ENCODE results near the gene ADGRG6. TPM values are rescaled to one million over a fixed set of nuclear protein-coding genes. Genes with fewer than 3 reads are reported as not detected.

The ADGRG6 gene
- total RNA-seq, 1 donor from 2014 or later, result not detected

GRCh38 chr6:142296975-142297604 lies 4.7 kb upstream of the ADGRG6 start:
- Mint-ChIP-seq H3K27me3 (ENCODE audit: insufficient read depth) (peaks cover 21% of the 10 kb centered on the region), H3K4me1 (ENCODE audit: low read depth) (no peaks in the 10 kb centered on the region), H3K4me3 (no peak overlapping the region), H3K9me3 (no peaks in the 10 kb centered on the region), H3K27ac (no peak overlapping the region), H3K36me3 (ENCODE audit: low read depth) (no peaks in the 10 kb centered on the region)
- intact Hi-C loops (cut with micrococcal nuclease), result no loop called here
- no peak for DNase-seq (ENCODE audit: low spot score)

- Mint-ChIP-seq H3K4me3 (no peak overlapping the region), H3K9me3 (no peaks in the 10 kb centered on the region), H3K4me1 (ENCODE audit: low read depth) (no peaks in the 10 kb centered on the region), H3K27ac (no peak overlapping the region), H3K27me3 (ENCODE audit: insufficient read depth) (peaks cover 26% of the 10 kb centered on the region), H3K36me3 (ENCODE audit: low read depth) (no peaks in the 10 kb centered on the region)
- DNase-seq (ENCODE audit: low spot score), result no peak
- intact Hi-C loops (cut with micrococcal nuclease), result no loop called here
Observed at GRCh38 chr6:142297605-142297995, 4.2 kb upstream of the ADGRG6 start.

GRCh38 chr6:142297996-142298753 lies 3.6 kb upstream of the ADGRG6 start:
- Mint-ChIP-seq H3K36me3 (ENCODE audit: low read depth) (no peaks in the 10 kb centered on the region), H3K9me3 (no peaks in the 10 kb centered on the region), H3K4me1 (ENCODE audit: low read depth) (no peaks in the 10 kb centered on the region), H3K27ac (no peak overlapping the region), H3K27me3 (ENCODE audit: insufficient read depth) (peaks cover 32% of the 10 kb centered on the region), H3K4me3 (no peak overlapping the region)
- intact Hi-C loops (cut with micrococcal nuclease), result no loop called here
- no peak for DNase-seq (ENCODE audit: low spot score)

GRCh38 chr6:142300302-142300701 lies 1.5 kb upstream of the ADGRG6 start:
- Mint-ChIP-seq H3K4me3 (no peak overlapping the region), H3K27ac (no peak overlapping the region), H3K27me3 (ENCODE audit: insufficient read depth) (peaks cover 33% of the 10 kb centered on the region), H3K36me3 (ENCODE audit: low read depth) (no peaks in the 10 kb centered on the region), H3K9me3 (no peaks in the 10 kb centered on the region), H3K4me1 (ENCODE audit: low read depth) (no peaks in the 10 kb centered on the region)
- intact Hi-C loops (cut with micrococcal nuclease), result loop anchor here (5.0 to 10.0 kb wide), 2 partner anchors 87 to 156 kb away; partner anchors contain the start of genes NMBR and VTA1
- DNase-seq (ENCODE audit: low spot score), result no peak

GRCh38 chr6:142300758-142301650 lies 803 bp upstream of the ADGRG6 start:
- Mint-ChIP-seq H3K4me1 (ENCODE audit: low read depth) (no peaks in the 10 kb centered on the region), H3K36me3 (ENCODE audit: low read depth) (no peaks in the 10 kb centered on the region), H3K27me3 (ENCODE audit: insufficient read depth) (peaks cover 34% of the 10 kb centered on the region), H3K27ac (no peak overlapping the region), H3K4me3 (peak overlapping the region; percentile 70), H3K9me3 (no peaks in the 10 kb centered on the region)
- intact Hi-C loops (cut with micrococcal nuclease), result loop anchor here (5.0 to 10.0 kb wide), 2 partner anchors 86 to 156 kb away; partner anchors contain the start of genes NMBR and VTA1
- no peak for DNase-seq (ENCODE audit: low spot score)

GRCh38 chr6:142302421-142303175 lies 791 bp downstream of the ADGRG6 start:
- peaks cover 43% of the 10 kb centered on the region for H3K27me3 Mint-ChIP-seq (ENCODE audit: insufficient read depth)
- DNase-seq (ENCODE audit: low spot score), result no peak
- intact Hi-C loops (cut with micrococcal nuclease), result loop anchor here (5.0 to 10.0 kb wide), 2 partner anchors 85 to 158 kb away; partner anchors contain the start of genes NMBR and VTA1
- H3K4me1 Mint-ChIP-seq (ENCODE audit: low read depth), result no peaks in the 10 kb centered on the region
- peak overlapping the region; percentile 66 for H3K4me3 Mint-ChIP-seq
- no peak overlapping the region for H3K27ac Mint-ChIP-seq
- H3K9me3 Mint-ChIP-seq, result no peaks in the 10 kb centered on the region
- no peaks in the 10 kb centered on the region for H3K36me3 Mint-ChIP-seq (ENCODE audit: low read depth)

GRCh38 chr6:142303176-142303533 lies 1.3 kb downstream of the ADGRG6 start:
- no peak overlapping the region for H3K27ac Mint-ChIP-seq
- H3K4me1 Mint-ChIP-seq (ENCODE audit: low read depth), result no peaks in the 10 kb centered on the region
- H3K4me3 Mint-ChIP-seq, result no peak overlapping the region
- DNase-seq (ENCODE audit: low spot score), result no peak
- intact Hi-C loops (cut with micrococcal nuclease), result loop anchor here (5.0 to 10.0 kb wide), 2 partner anchors 84 to 158 kb away; partner anchors contain the start of genes NMBR and VTA1
- no peaks in the 10 kb centered on the region for H3K9me3 Mint-ChIP-seq
- H3K36me3 Mint-ChIP-seq (ENCODE audit: low read depth), result no peaks in the 10 kb centered on the region
- H3K27me3 Mint-ChIP-seq (ENCODE audit: insufficient read depth), result peaks cover 48% of the 10 kb centered on the region

- no peak for DNase-seq (ENCODE audit: low spot score)
- Mint-ChIP-seq H3K27me3 (ENCODE audit: insufficient read depth) (peaks cover 44% of the 10 kb centered on the region), H3K4me3 (no peak overlapping the region), H3K36me3 (ENCODE audit: low read depth) (no peaks in the 10 kb centered on the region), H3K27ac (no peak overlapping the region), H3K9me3 (no peaks in the 10 kb centered on the region), H3K4me1 (ENCODE audit: low read depth) (no peaks in the 10 kb centered on the region)
- intact Hi-C loops (cut with micrococcal nuclease), result loop anchor here (5.0 to 10.0 kb wide), 2 partner anchors 83 to 159 kb away; partner anchors contain the start of genes NMBR and VTA1
Observed at GRCh38 chr6:142304241-142304640, 2.4 kb downstream of the ADGRG6 start.

- intact Hi-C loops (cut with micrococcal nuclease), result loop anchor here (10.0 kb wide), 1 partner anchor 162 kb away; the partner anchor contains the start of genes NMBR and VTA1
- Mint-ChIP-seq H3K36me3 (ENCODE audit: low read depth) (no peaks in the 10 kb centered on the region), H3K27ac (no peak overlapping the region), H3K4me3 (no peak overlapping the region), H3K27me3 (ENCODE audit: insufficient read depth) (peaks cover 39% of the 10 kb centered on the region), H3K9me3 (no peaks in the 10 kb centered on the region), H3K4me1 (ENCODE audit: low read depth) (no peaks in the 10 kb centered on the region)
- no peak for DNase-seq (ENCODE audit: low spot score)
Observed at GRCh38 chr6:142306736-142307135, 4.9 kb downstream of the ADGRG6 start.

GRCh38 chr6:142307963-142308748 lies 6.3 kb downstream of the ADGRG6 start:
- intact Hi-C loops (cut with micrococcal nuclease), result loop anchor here (10.0 kb wide), 1 partner anchor 163 kb away; the partner anchor contains the start of genes NMBR and VTA1
- Mint-ChIP-seq H3K36me3 (ENCODE audit: low read depth) (no peaks in the 10 kb centered on the region), H3K27me3 (ENCODE audit: insufficient read depth) (peaks cover 25% of the 10 kb centered on the region), H3K9me3 (no peaks in the 10 kb centered on the region), H3K27ac (no peak overlapping the region), H3K4me3 (no peak overlapping the region), H3K4me1 (ENCODE audit: low read depth) (no peaks in the 10 kb centered on the region)
- DNase-seq (ENCODE audit: low spot score), result no peak

- H3K4me3 Mint-ChIP-seq, result no peak overlapping the region
- no peaks in the 10 kb centered on the region for H3K4me1 Mint-ChIP-seq (ENCODE audit: low read depth)
- DNase-seq (ENCODE audit: low spot score), result no peak
- H3K27me3 Mint-ChIP-seq (ENCODE audit: insufficient read depth), result peaks cover 20% of the 10 kb centered on the region
- no peaks in the 10 kb centered on the region for H3K9me3 Mint-ChIP-seq
- no peak overlapping the region for H3K27ac Mint-ChIP-seq
- H3K36me3 Mint-ChIP-seq (ENCODE audit: low read depth), result no peaks in the 10 kb centered on the region
- intact Hi-C loops (cut with micrococcal nuclease), result loop anchor here (10.0 kb wide), 1 partner anchor 165 kb away; the partner anchor contains the start of genes NMBR and VTA1
Observed at GRCh38 chr6:142309426-142309825, 7.6 kb downstream of the ADGRG6 start.
